ENCODE results near the gene GARIN5A.

The GARIN5A gene

GRCh38 chr19:50417111-50418081, 59.3 kb downstream of the GARIN5A start:
- no peak for DNase-seq

Data from right kidney (tissue), 1 donor.